ENCODE measurements around the gene BAHCC1. TPM values are rescaled to one million over a fixed set of nuclear protein-coding genes. Genes with fewer than 3 reads are reported as not detected.

BAHCC1 gene
- total RNA-seq, 1 donor from 2014 or later: 8.4 TPM

- H3K9ac ChIP-seq (ENCODE audit: low read depth in 1 of 3, low read length in 3 of 3): no peak overlapping the region
- no peak overlapping the region for H3K27ac ChIP-seq (ENCODE audit: low read depth, low read length)
Observed at GRCh38 chr17:81477173-81477572, 81.9 kb downstream of the BAHCC1 start.

GRCh38 chr17:81478119-81478518, 82.9 kb downstream of the BAHCC1 start:
- H3K27me3 ChIP-seq (ENCODE audit: control insufficient read depth in 3 of 3, insufficient read depth in 3 of 3, low read length in 3 of 3): no peaks in the 10 kb centered on the region
- H3K27ac ChIP-seq (ENCODE audit: low read depth, low read length): no peak overlapping the region
- H3K4me1 ChIP-seq (ENCODE audit: control insufficient read depth in 3 of 3, insufficient read depth in 3 of 3, low read length in 3 of 3): peaks cover 16 to 27% (median 26%) of the 10 kb centered on the region in 3 donors
- no peaks in the 10 kb centered on the region for H3K9me3 ChIP-seq (ENCODE audit: control insufficient read depth in 3 of 3, low read length in 3 of 3)
- H3K9ac ChIP-seq (ENCODE audit: low read depth in 1 of 3, low read length in 3 of 3): no peak overlapping the region
- H3K4me3 ChIP-seq (ENCODE audit: low read length in 3 of 3): no peak overlapping the region
- no peaks in the 10 kb centered on the region for H3K36me3 ChIP-seq (ENCODE audit: control insufficient read depth in 3 of 3, insufficient read depth in 3 of 3, low read length in 3 of 3)

More at GRCh38 chr17:81477173-81477572, 81.9 kb downstream of the BAHCC1 start:
- Histone ChIP-seq H3K9me3 (ENCODE audit: control insufficient read depth in 3 of 3, low read length in 3 of 3) (no peaks in the 10 kb centered on the region), H3K36me3 (ENCODE audit: control insufficient read depth in 3 of 3, insufficient read depth in 3 of 3, low read length in 3 of 3) (no peaks in the 10 kb centered on the region), H3K27me3 (ENCODE audit: control insufficient read depth in 3 of 3, insufficient read depth in 3 of 3, low read length in 3 of 3) (no peaks in the 10 kb centered on the region), H3K4me1 (ENCODE audit: control insufficient read depth in 3 of 3, insufficient read depth in 3 of 3, low read length in 3 of 3) (peaks cover 11 to 19% (median 18%) of the 10 kb centered on the region in 3 donors), H3K4me3 (ENCODE audit: low read length in 3 of 3) (no peak overlapping the region)

- no peak overlapping the region for H3K4me3 ChIP-seq (ENCODE audit: low read length in 3 of 3)
- H3K9ac ChIP-seq (ENCODE audit: low read depth in 1 of 3, low read length in 3 of 3): peak overlapping the region in 1 of 3 donors; percentile 25
- peaks cover 24 to 38% (median 38%) of the 10 kb centered on the region in 3 donors for H3K4me1 ChIP-seq (ENCODE audit: control insufficient read depth in 3 of 3, insufficient read depth in 3 of 3, low read length in 3 of 3)
- no peaks in the 10 kb centered on the region for H3K9me3 ChIP-seq (ENCODE audit: control insufficient read depth in 3 of 3, low read length in 3 of 3)
- no peak overlapping the region for H3K27ac ChIP-seq (ENCODE audit: low read depth, low read length)
- H3K36me3 ChIP-seq (ENCODE audit: control insufficient read depth in 3 of 3, insufficient read depth in 3 of 3, low read length in 3 of 3): no peaks in the 10 kb centered on the region
- no peaks in the 10 kb centered on the region for H3K27me3 ChIP-seq (ENCODE audit: control insufficient read depth in 3 of 3, insufficient read depth in 3 of 3, low read length in 3 of 3)
Observed at GRCh38 chr17:81479175-81480071, 84.2 kb downstream of the BAHCC1 start.

GRCh38 chr17:81480140-81481072, 85.1 kb downstream of the BAHCC1 start:
- H3K4me3 ChIP-seq (ENCODE audit: low read length in 3 of 3): peak overlapping the region in 2 of 3 donors; percentile 60 to 61
- no peak overlapping the region for H3K27ac ChIP-seq (ENCODE audit: low read depth, low read length)
- H3K9me3 ChIP-seq (ENCODE audit: control insufficient read depth in 3 of 3, low read length in 3 of 3): no peaks in the 10 kb centered on the region
- no peaks in the 10 kb centered on the region for H3K27me3 ChIP-seq (ENCODE audit: control insufficient read depth in 3 of 3, insufficient read depth in 3 of 3, low read length in 3 of 3)
- no peaks in the 10 kb centered on the region for H3K36me3 ChIP-seq (ENCODE audit: control insufficient read depth in 3 of 3, insufficient read depth in 3 of 3, low read length in 3 of 3)
- H3K9ac ChIP-seq (ENCODE audit: low read depth in 1 of 3, low read length in 3 of 3): peak overlapping the region in 2 of 3 donors; percentile 42 to 74
- H3K4me1 ChIP-seq (ENCODE audit: control insufficient read depth in 3 of 3, insufficient read depth in 3 of 3, low read length in 3 of 3): peaks cover 29 to 44% (median 43%) of the 10 kb centered on the region in 3 donors

- no peaks in the 10 kb centered on the region for H3K36me3 ChIP-seq (ENCODE audit: control insufficient read depth in 3 of 3, insufficient read depth in 3 of 3, low read length in 3 of 3)
- no peaks in the 10 kb centered on the region for H3K27me3 ChIP-seq (ENCODE audit: control insufficient read depth in 3 of 3, insufficient read depth in 3 of 3, low read length in 3 of 3)
- H3K4me1 ChIP-seq (ENCODE audit: control insufficient read depth in 3 of 3, insufficient read depth in 3 of 3, low read length in 3 of 3): peaks cover 29 to 44% (median 43%) of the 10 kb centered on the region in 3 donors
- no peaks in the 10 kb centered on the region for H3K9me3 ChIP-seq (ENCODE audit: control insufficient read depth in 3 of 3, low read length in 3 of 3)
- no peak overlapping the region for H3K27ac ChIP-seq (ENCODE audit: low read depth, low read length)
- H3K9ac ChIP-seq (ENCODE audit: low read depth in 1 of 3, low read length in 3 of 3): peak overlapping the region in 2 of 3 donors; percentile 64 to 74
- H3K4me3 ChIP-seq (ENCODE audit: low read length in 3 of 3): peak overlapping the region; percentile 60 to 71 (median 62)
Observed at GRCh38 chr17:81481073-81481799, 86.0 kb downstream of the BAHCC1 start.

- H3K36me3 ChIP-seq (ENCODE audit: control insufficient read depth in 3 of 3, insufficient read depth in 3 of 3, low read length in 3 of 3): no peaks in the 10 kb centered on the region
- no peak overlapping the region for H3K27ac ChIP-seq (ENCODE audit: low read depth, low read length)
- peaks cover 29 to 44% (median 43%) of the 10 kb centered on the region in 3 donors for H3K4me1 ChIP-seq (ENCODE audit: control insufficient read depth in 3 of 3, insufficient read depth in 3 of 3, low read length in 3 of 3)
- peak overlapping the region in 2 of 3 donors; percentile 64 to 71 for H3K9ac ChIP-seq (ENCODE audit: low read depth in 1 of 3, low read length in 3 of 3)
- no peaks in the 10 kb centered on the region for H3K9me3 ChIP-seq (ENCODE audit: control insufficient read depth in 3 of 3, low read length in 3 of 3)
- no peaks in the 10 kb centered on the region for H3K27me3 ChIP-seq (ENCODE audit: control insufficient read depth in 3 of 3, insufficient read depth in 3 of 3, low read length in 3 of 3)
- H3K4me3 ChIP-seq (ENCODE audit: low read length in 3 of 3): peak overlapping the region; percentile 48 to 71 (median 62)
Observed at GRCh38 chr17:81481815-81482505, 86.7 kb downstream of the BAHCC1 start.

- H3K9me3 ChIP-seq (ENCODE audit: control insufficient read depth in 3 of 3, low read length in 3 of 3): no peaks in the 10 kb centered on the region
- no peaks in the 10 kb centered on the region for H3K36me3 ChIP-seq (ENCODE audit: control insufficient read depth in 3 of 3, insufficient read depth in 3 of 3, low read length in 3 of 3)
- peak overlapping the region in 1 of 3 donors; percentile 85 for H3K9ac ChIP-seq (ENCODE audit: low read depth in 1 of 3, low read length in 3 of 3)
- H3K4me1 ChIP-seq (ENCODE audit: control insufficient read depth in 3 of 3, insufficient read depth in 3 of 3, low read length in 3 of 3): peaks cover 32 to 48% (median 47%) of the 10 kb centered on the region in 3 donors
- H3K4me3 ChIP-seq (ENCODE audit: low read length in 3 of 3): peak overlapping the region in 2 of 3 donors; percentile 71 to 77
- H3K27me3 ChIP-seq (ENCODE audit: control insufficient read depth in 3 of 3, insufficient read depth in 3 of 3, low read length in 3 of 3): no peaks in the 10 kb centered on the region
- H3K27ac ChIP-seq (ENCODE audit: low read depth, low read length): peak overlapping the region; percentile 47
Observed at GRCh38 chr17:81482673-81483072, 87.4 kb downstream of the BAHCC1 start.

- Histone ChIP-seq H3K4me1 (ENCODE audit: control insufficient read depth in 3 of 3, insufficient read depth in 3 of 3, low read length in 3 of 3) (peaks cover 33 to 48% (median 48%) of the 10 kb centered on the region in 3 donors), H3K36me3 (ENCODE audit: control insufficient read depth in 3 of 3, insufficient read depth in 3 of 3, low read length in 3 of 3) (no peaks in the 10 kb centered on the region), H3K27me3 (ENCODE audit: control insufficient read depth in 3 of 3, insufficient read depth in 3 of 3, low read length in 3 of 3) (no peaks in the 10 kb centered on the region), H3K4me3 (ENCODE audit: low read length in 3 of 3) (peak overlapping the region in 2 of 3 donors; percentile 71 to 77), H3K9me3 (ENCODE audit: control insufficient read depth in 3 of 3, low read length in 3 of 3) (no peaks in the 10 kb centered on the region), H3K9ac (ENCODE audit: low read depth in 1 of 3, low read length in 3 of 3) (peak overlapping the region; percentile 56 to 85 (median 63)), H3K27ac (ENCODE audit: low read depth, low read length) (peak overlapping the region; percentile 47)
Observed at GRCh38 chr17:81483085-81483861, 88.0 kb downstream of the BAHCC1 start.
